ENCODE results near the gene MPO.

DNA sequence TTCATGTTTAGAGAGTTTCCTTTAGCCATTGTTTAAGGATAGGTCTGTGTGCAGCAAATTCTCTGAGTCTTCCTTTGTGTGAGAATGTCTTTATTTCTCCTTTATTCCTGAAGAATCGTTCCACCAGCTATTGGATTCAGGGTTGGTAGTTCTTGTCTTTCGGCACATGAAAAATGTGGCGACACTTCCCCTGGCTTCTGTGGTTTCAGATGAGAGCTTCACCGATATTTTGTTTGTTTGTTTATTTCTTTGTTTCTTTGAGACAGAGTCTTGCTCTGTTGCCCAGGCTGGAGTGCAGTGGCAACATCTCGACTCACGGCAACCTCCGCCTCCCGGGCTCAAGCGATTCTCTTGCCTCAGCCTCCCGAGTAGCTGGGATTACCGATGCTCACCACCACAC, 18.6 kb downstream of the MPO start:
- TF ChIP-seq, protein P1, sequence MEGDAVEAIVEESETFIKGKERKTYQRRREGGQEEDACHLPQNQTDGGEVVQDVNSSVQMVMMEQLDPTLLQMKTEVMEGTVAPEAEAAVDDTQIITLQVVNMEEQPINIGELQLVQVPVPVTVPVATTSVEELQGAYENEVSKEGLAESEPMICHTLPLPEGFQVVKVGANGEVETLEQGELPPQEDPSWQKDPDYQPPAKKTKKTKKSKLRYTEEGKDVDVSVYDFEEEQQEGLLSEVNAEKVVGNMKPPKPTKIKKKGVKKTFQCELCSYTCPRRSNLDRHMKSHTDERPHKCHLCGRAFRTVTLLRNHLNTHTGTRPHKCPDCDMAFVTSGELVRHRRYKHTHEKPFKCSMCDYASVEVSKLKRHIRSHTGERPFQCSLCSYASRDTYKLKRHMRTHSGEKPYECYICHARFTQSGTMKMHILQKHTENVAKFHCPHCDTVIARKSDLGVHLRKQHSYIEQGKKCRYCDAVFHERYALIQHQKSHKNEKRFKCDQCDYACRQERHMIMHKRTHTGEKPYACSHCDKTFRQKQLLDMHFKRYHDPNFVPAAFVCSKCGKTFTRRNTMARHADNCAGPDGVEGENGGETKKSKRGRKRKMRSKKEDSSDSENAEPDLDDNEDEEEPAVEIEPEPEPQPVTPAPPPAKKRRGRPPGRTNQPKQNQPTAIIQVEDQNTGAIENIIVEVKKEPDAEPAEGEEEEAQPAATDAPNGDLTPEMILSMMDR (conservative IDR thresholded peaks at IDR 0.05) = no peak
- no peak for TF ChIP-seq EZH2 (IDR thresholded peaks at IDR 0.05; ENCODE audit: low read depth)

All from PC-9 (cell line).